Muscle of back (tissue), 11 donors: ENCODE data around the gene FAIM. TPM values are rescaled to one million over a fixed set of nuclear protein-coding genes. Genes with fewer than 3 reads are reported as not detected.
"Not testable (repeated sequence)": the region's sequence is repeated elsewhere in the genome, so short reads cannot be mapped to it uniquely, and the experiment has no call there.

Experiments
- DNase-seq, 3 donors: peaks; one replicate each; pipeline versions ENCODE4 v3.0.0 to v3.0.0-alpha.2; 2013
- polyA plus RNA-seq, 10 donors: library from polyadenylated mRNA; unstranded; fragments of 120-200 nt; gene quantifications; one replicate each; pipeline ENCODE4 v1.2.1, GENCODE V29; 2013; ENCODE audit not compliant: insufficient read length in 10 of 10

FAIM gene
- polyA plus RNA-seq, 10 donors: 9.0 to 18.9 (median 12.1) TPM

GRCh38 chr3:138598534-138598933, 10.0 kb upstream of the FAIM start:
- no peak for DNase-seq

- no peak for DNase-seq
These were observed 8.3 kb upstream of the FAIM start for GRCh38 chr3:138600100-138600745.

GRCh38 chr3:138601661-138602060, 6.9 kb upstream of the FAIM start:
- not testable (repeated sequence) for DNase-seq

- not testable (repeated sequence) for DNase-seq
These were observed 4.4 kb upstream of the FAIM start for GRCh38 chr3:138604106-138604595.

- DNase-seq: no peak
These were observed 1.3 kb downstream of the FAIM start for GRCh38 chr3:138609898-138610266.

GRCh38 chr3:138615462-138615861, 6.9 kb downstream of the FAIM start:
- DNase-seq: no peak

GRCh38 chr3:138620431-138620830, 11.9 kb downstream of the FAIM start:
- DNase-seq: no peak

- no peak for DNase-seq
These were observed 15.9 kb downstream of the FAIM start for GRCh38 chr3:138624518-138624917.

- DNase-seq: no peak
These were observed 17.3 kb downstream of the FAIM start for GRCh38 chr3:138625707-138626365.

GRCh38 chr3:138629526-138629925, 21.0 kb downstream of the FAIM start:
- DNase-seq: no peak

GRCh38 chr3:138638641-138639040, 30.1 kb downstream of the FAIM start:
- peak; percentile 26 to 70 (median 42) for DNase-seq

- no peak for DNase-seq
These were observed 32.0 kb downstream of the FAIM start for GRCh38 chr3:138640537-138640936.

- DNase-seq: no peak
These were observed 33.8 kb downstream of the FAIM start for GRCh38 chr3:138642226-138642926.

- no peak for DNase-seq
These were observed 34.3 kb downstream of the FAIM start for GRCh38 chr3:138642927-138643253.

GRCh38 chr3:138646008-138646407, 37.4 kb downstream of the FAIM start:
- no peak for DNase-seq

- DNase-seq: no peak
These were observed 37.9 kb downstream of the FAIM start for GRCh38 chr3:138646513-138646912.

- DNase-seq: no peak
These were observed 40.6 kb downstream of the FAIM start for GRCh38 chr3:138649134-138649533.

GRCh38 chr3:138653567-138653966, 45.0 kb downstream of the FAIM start:
- no peak for DNase-seq

- no peak for DNase-seq
These were observed 48.9 kb downstream of the FAIM start for GRCh38 chr3:138657508-138657907.

- no peak for DNase-seq
These were observed 59.5 kb downstream of the FAIM start for GRCh38 chr3:138668107-138668506.

- no peak for DNase-seq
These were observed 61.8 kb downstream of the FAIM start for GRCh38 chr3:138670407-138670806.

GRCh38 chr3:138673641-138674530, 65.3 kb downstream of the FAIM start:
- peak; percentile 46 to 49 (median 47) for DNase-seq
